ENCODE results near the gene SYNE4. TPM values are rescaled to one million over a fixed set of nuclear protein-coding genes. Genes with fewer than 3 reads are reported as not detected.
"Not testable (repeated sequence)": the region's sequence is repeated elsewhere in the genome, so short reads cannot be mapped to it uniquely, and the experiment has no call there.

The SYNE4 gene
- total RNA-seq, 2 experiments from 2014 or later = 1.6 TPM

- Histone ChIP-seq H3K36me3 (ENCODE audit: insufficient read depth, low read length) (no peaks in the 10 kb centered on the region), H3K4me3 (ENCODE audit: low read length) (peak overlapping the region; percentile 47), H3K27me3 (ENCODE audit: control insufficient read depth in 1 of 2, insufficient read depth in 2 of 2, low read length in 2 of 2) (no peaks in the 10 kb centered on the region), H3K27ac (ENCODE audit: low read depth in 1 of 2, low read length in 2 of 2) (peak overlapping the region in 1 of 2 donors; percentile 9), H3K4me1 (ENCODE audit: insufficient read depth, low read length) (peaks cover 54% of the 10 kb centered on the region), H3K9me3 (ENCODE audit: control insufficient read depth in 1 of 2, insufficient read depth in 1 of 2, low read length in 2 of 2) (no peaks in the 10 kb centered on the region)
- peaks cover 3% of the 10 kb centered on the region for H3K27me3 Mint-ChIP-seq
- H3K4me1 Mint-ChIP-seq (ENCODE audit: low read depth) = peaks cover 54% of the 10 kb centered on the region
- peak overlapping the region; percentile 77 for H3K27ac Mint-ChIP-seq
- no peaks in the 10 kb centered on the region for H3K36me3 Mint-ChIP-seq (ENCODE audit: low read depth)
- POLR2A ChIA-PET = interaction anchor here (0.7 to 1.7 kb wide), 12 partner anchors 9 to 216 kb away, joined by 3 to 9 read pairs (median 4); partner anchors contain the start of genes ALKBH6, IGFLR1, LIN37 and THAP8
- ATAC-seq (ENCODE audit: poor library complexity) (no peak), DNase-seq (no peak)
- H3K4me3 Mint-ChIP-seq = peak overlapping the region; percentile 85
- no peak for TF ChIP-seq CTCF (IDR thresholded peaks at IDR 0.05)
- CTCF ChIA-PET = interaction anchor here (0.6 to 1.8 kb wide), 21 partner anchors 11 to 1967 kb away, joined by 3 to 7 read pairs (median 3); partner anchors contain the start of genes ALKBH6, KIRREL2, LIN37 and POLR2I
- H3K9me3 Mint-ChIP-seq = no peaks in the 10 kb centered on the region
- intact Hi-C loops (cut with DNase I, micrococcal nuclease) = loop anchor here (5.0 kb wide), 3 partner anchors 54 to 214 kb away; partner anchors contain the start of genes ALKBH6 (in 1 of the 2), THAP8 (in 1 of the 2) and WDR62 (in 1 of the 2)
These were observed 50.0 kb downstream of the SYNE4 start for GRCh38 chr19:35958660-35959039.

DNA sequence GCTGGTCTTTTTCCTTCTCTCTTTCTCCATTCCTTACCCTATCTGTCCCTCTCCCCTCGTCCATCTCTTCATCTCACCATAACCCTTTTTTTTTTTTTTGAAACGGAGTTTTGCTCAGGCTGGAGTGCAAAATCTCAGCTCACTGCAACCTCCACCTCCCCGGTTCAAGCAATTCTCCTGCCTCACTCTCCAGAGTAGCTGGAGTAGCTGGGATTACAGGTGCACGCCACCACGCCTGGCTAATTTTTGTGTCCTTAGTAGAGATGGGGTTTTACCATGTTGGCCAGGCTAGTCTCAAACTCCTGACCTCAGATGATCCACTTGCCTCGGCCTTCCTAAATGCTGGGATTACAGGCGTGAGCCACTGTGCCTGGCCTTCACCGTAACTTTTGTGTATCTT lies 51.2 kb downstream of the SYNE4 start:
- DNase-seq; H3K36me3 ChIP-seq (ENCODE audit: insufficient read depth, low read length); H3K27me3 ChIP-seq (ENCODE audit: control insufficient read depth in 1 of 2, insufficient read depth in 2 of 2, low read length in 2 of 2); H3K9me3 ChIP-seq (ENCODE audit: control insufficient read depth in 1 of 2, insufficient read depth in 1 of 2, low read length in 2 of 2); H3K27me3 Mint-ChIP-seq; POLR2A ChIA-PET; CTCF ChIA-PET; H3K4me3 Mint-ChIP-seq; ATAC-seq (ENCODE audit: poor library complexity); H3K4me3 ChIP-seq (ENCODE audit: low read length); H3K9me3 Mint-ChIP-seq; H3K27ac ChIP-seq (ENCODE audit: low read depth in 1 of 2, low read length in 2 of 2); H3K36me3 Mint-ChIP-seq (ENCODE audit: low read depth): not testable (repeated sequence)
- peaks cover 63% of the 10 kb centered on the region for H3K4me1 ChIP-seq (ENCODE audit: insufficient read depth, low read length)
- intact Hi-C loops (cut with DNase I, micrococcal nuclease) = loop anchor here (5.0 kb wide), 3 partner anchors 55 to 215 kb away; partner anchors contain the start of genes ALKBH6 (in 1 of the 2), THAP8 (in 1 of the 2) and WDR62 (in 1 of the 2)
- Mint-ChIP-seq H3K4me1 (ENCODE audit: low read depth) (peaks cover 66% of the 10 kb centered on the region), H3K27ac (peak overlapping the region; percentile 78)

GRCh38 chr19:35955881-35956634 lies 52.6 kb downstream of the SYNE4 start:
- ChIA-PET POLR2A (no interaction called here), CTCF (interaction anchor here (0.6 kb wide), 1 partner anchor 330 kb away, joined by 3 read pairs; no protein-coding TSS in a partner anchor)
- Histone ChIP-seq H3K36me3 (ENCODE audit: insufficient read depth, low read length) (no peaks in the 10 kb centered on the region), H3K4me3 (ENCODE audit: low read length) (no peak overlapping the region), H3K9me3 (ENCODE audit: control insufficient read depth in 1 of 2, insufficient read depth in 1 of 2, low read length in 2 of 2) (no peaks in the 10 kb centered on the region), H3K27ac (ENCODE audit: low read depth in 1 of 2, low read length in 2 of 2) (no peak overlapping the region), H3K4me1 (ENCODE audit: insufficient read depth, low read length) (peaks cover 68% of the 10 kb centered on the region), H3K27me3 (ENCODE audit: control insufficient read depth in 1 of 2, insufficient read depth in 2 of 2, low read length in 2 of 2) (no peaks in the 10 kb centered on the region)
- Mint-ChIP-seq H3K27ac (peak overlapping the region; percentile 78), H3K4me1 (ENCODE audit: low read depth) (peaks cover 77% of the 10 kb centered on the region), H3K27me3 (no peaks in the 10 kb centered on the region), H3K36me3 (ENCODE audit: low read depth) (no peaks in the 10 kb centered on the region), H3K9me3 (no peaks in the 10 kb centered on the region), H3K4me3 (peak overlapping the region; percentile 42)
- intact Hi-C loops (cut with DNase I, micrococcal nuclease) = loop anchor here (5.0 kb wide), 3 partner anchors 56 to 216 kb away; partner anchors contain the start of genes ALKBH6 (in 1 of the 2), THAP8 (in 1 of the 2) and WDR62 (in 1 of the 2)
- TF ChIP-seq CTCF (IDR thresholded peaks at IDR 0.05) = no peak
- ATAC-seq (ENCODE audit: poor library complexity) (no peak), DNase-seq (no peak)

Other genes starting within 250 kb of the SYNE4 start
- gene ARHGAP33, start 233.2 kb downstream of the SYNE4 start, total RNA-seq = 10 to 100 TPM; 16.4 to 19.5 TPM
- not detected for gene PRODH2, start 196.0 kb downstream of the SYNE4 start, total RNA-seq
- gene NPHS1, start 156.3 kb downstream of the SYNE4 start, total RNA-seq = not detected
- gene KIRREL2, start 151.9 kb downstream of the SYNE4 start, total RNA-seq = under 1 TPM in 1 of 2 experiments, not detected in 1; 0.14 TPM
- not detected for gene APLP1, start 140.2 kb downstream of the SYNE4 start, total RNA-seq
- 10 to 100 TPM; 26.5 to 30.1 TPM for gene NFKBID, start 108.3 kb downstream of the SYNE4 start, total RNA-seq
- gene HCST, start 106.3 kb downstream of the SYNE4 start, total RNA-seq = 10 to 100 TPM; 72.4 to 78.6 TPM
- gene TYROBP, start 100.5 kb downstream of the SYNE4 start, total RNA-seq = 1 to 10 TPM; 6.0 to 7.6 TPM
- gene LRFN3, start 72.4 kb downstream of the SYNE4 start, total RNA-seq = 1 to 10 TPM; 4.2 to 4.5 TPM
- 1 to 10 TPM; 4.3 to 5.4 TPM for gene SDHAF1, start 13.6 kb downstream of the SYNE4 start, total RNA-seq
- 10 to 100 TPM; 38.1 to 41.8 TPM for gene ALKBH6, start 5.4 kb upstream of the SYNE4 start, total RNA-seq
- under 1 TPM; 0.47 to 0.85 TPM for gene CLIP3, start 24.1 kb upstream of the SYNE4 start, total RNA-seq
- gene THAP8, start 45.5 kb upstream of the SYNE4 start, total RNA-seq = under 1 TPM; 0.38 to 0.53 TPM
- gene WDR62, start 46.1 kb upstream of the SYNE4 start, total RNA-seq = 1 to 10 TPM; 2.0 to 2.6 TPM
- not detected for gene OVOL3, start 102.3 kb upstream of the SYNE4 start, total RNA-seq
- 10 to 100 TPM; 29.2 to 31.1 TPM for gene POLR2I, start 106.1 kb upstream of the SYNE4 start, total RNA-seq
- gene TBCB, start 106.7 kb upstream of the SYNE4 start, total RNA-seq = 10 to 100 TPM; 67.5 to 68.0 TPM
- 100 to 1,000 TPM; 167 to 177 TPM for gene CAPNS1, start 131.3 kb upstream of the SYNE4 start, total RNA-seq
- not detected for gene COX7A1, start 143.6 kb upstream of the SYNE4 start, total RNA-seq
- 1 to 10 TPM; 7.6 to 8.5 TPM for gene ZNF565, start 205.9 kb upstream of the SYNE4 start, total RNA-seq
- gene ZNF146, start 206.3 kb upstream of the SYNE4 start, total RNA-seq = 10 to 100 TPM; 13.6 to 13.7 TPM

Data from CD4-positive, alpha-beta T cell (primary cell).